WTC11 (cell line): ENCODE data around the gene AGAP3. TPM values are rescaled to one million over a fixed set of nuclear protein-coding genes. Genes with fewer than 3 reads are reported as not detected.

Experiments used
- ATAC-seq: fragments of 200-7000 bp; cut with Tn5 transposase; 2 replicates; pipeline ENCODE4 v1.10.0; 2021; ENCODE audit warnings: mild to moderate bottlenecking, moderate library complexity
- CTCF ChIA-PET: fragments of 300-600 bp; sonication (Branson Sonifier 250); formaldehyde crosslinking; loops from one replicate; lab custom pipeline; 2021; ENCODE audit warnings: antibody characterized with exemption; lab: Charles Lee
- POLR2A ChIA-PET: fragments of 350-600 bp; sonication (Branson Sonifier 250); formaldehyde crosslinking; loops from one replicate; lab custom pipeline; 2021; ENCODE audit warnings: antibody characterized with exemption; lab: Charles Lee
- DNase-seq: peaks from one replicate; pipeline ENCODE4 v3.0.0; 2021; ENCODE audit warnings: low spot score
- H3K27ac Mint-ChIP-seq: 2 replicates; pipeline ENCODE4 v1.8.0; 2021; ENCODE audit warnings: mixed read lengths
- H3K27me3 Mint-ChIP-seq: 2 replicates; pipeline ENCODE4 v1.8.0; 2021; ENCODE audit warnings: low read depth, mild to moderate bottlenecking, moderate library complexity, mixed read lengths
- H3K36me3 Mint-ChIP-seq: 2 replicates; pipeline ENCODE4 v1.8.0; 2021; ENCODE audit warnings: mixed read lengths
- H3K4me1 Mint-ChIP-seq: 2 replicates; pipeline ENCODE4 v1.8.0; 2022; ENCODE audit warnings: mixed read lengths
- H3K4me3 Mint-ChIP-seq: 2 replicates; pipeline ENCODE4 v1.8.0; 2021; ENCODE audit warnings: mild to moderate bottlenecking, moderate library complexity, mixed read lengths
- H3K9me3 Mint-ChIP-seq: 2 replicates; pipeline ENCODE4 v1.8.0; 2021; ENCODE audit warnings: mixed read lengths
- ATF1 ChIP-seq: sonication (generic); formaldehyde crosslinking; IDR thresholded peaks from 2 replicates; pipeline ENCODE4 v1.8.1; 2023; ENCODE audit warnings: mild to moderate bottlenecking, moderate library complexity, missing genetic modification reagents
- CREM ChIP-seq: sonication (generic); formaldehyde crosslinking; IDR thresholded peaks from 2 replicates; pipeline ENCODE4 v1.8.1; 2022; ENCODE audit warnings: mild to moderate bottlenecking, missing genetic modification reagents, moderate library complexity
- ELF4 ChIP-seq: sonication (generic); formaldehyde crosslinking; IDR thresholded peaks from 2 replicates; pipeline ENCODE4 v1.8.1; 2022; ENCODE audit warnings: low read depth, mild to moderate bottlenecking, moderate library complexity, missing genetic modification reagents
- EMX1 ChIP-seq: fragments of 250-450 bp; sonication (Bioruptor Pico); IDR thresholded peaks from 2 replicates; pipeline ENCODE4 v1.8.0; 2021; ENCODE audit warnings: mild to moderate bottlenecking
- ESRRA ChIP-seq: sonication (generic); formaldehyde crosslinking; IDR thresholded peaks from 2 replicates; pipeline ENCODE4 v1.8.1; 2022; ENCODE audit warnings: mild to moderate bottlenecking, missing genetic modification reagents, borderline replicate concordance
- FOXP1 ChIP-seq: sonication (generic); formaldehyde crosslinking; IDR thresholded peaks from 2 replicates; pipeline ENCODE4 v1.8.0; 2022; ENCODE audit warnings: missing genetic modification reagents, mild to moderate bottlenecking, moderate library complexity, borderline replicate concordance
- GTF2I ChIP-seq: fragments of 250-450 bp; sonication (Bioruptor Pico); conservative IDR thresholded peaks from 2 replicates; pipeline ENCODE4 v1.4.0; 2021; ENCODE audit warnings: mild to moderate bottlenecking
- KAT7 ChIP-seq: sonication (generic); formaldehyde crosslinking; IDR thresholded peaks from 2 replicates; pipeline ENCODE4 v1.8.1; 2023; ENCODE audit warnings: missing genetic modification reagents, mild to moderate bottlenecking, borderline replicate concordance
- NFATC4 ChIP-seq: fragments of 250-450 bp; sonication (Bioruptor Pico); IDR thresholded peaks from 2 replicates; pipeline ENCODE4 v1.9.0; 2021; ENCODE audit warnings: mild to moderate bottlenecking
- NFYB ChIP-seq: sonication (generic); formaldehyde crosslinking; conservative IDR thresholded peaks from 2 replicates; pipeline ENCODE4 v1.8.0; 2022; ENCODE audit warnings: low read depth, missing genetic modification reagents
- TEAD1 ChIP-seq: sonication (generic); formaldehyde crosslinking; IDR thresholded peaks from 2 replicates; pipeline ENCODE4 v1.8.0; 2022; ENCODE audit warnings: mild to moderate bottlenecking, missing genetic modification reagents
- TEAD4 ChIP-seq: sonication (generic); formaldehyde crosslinking; IDR thresholded peaks from 2 replicates; pipeline ENCODE4 v1.8.0; 2022; ENCODE audit warnings: mild to moderate bottlenecking, missing genetic modification reagents
- ZNF219 ChIP-seq: sonication (generic); formaldehyde crosslinking; IDR thresholded peaks from 2 replicates; pipeline ENCODE4 v1.8.0; 2023; ENCODE audit warnings: missing genetic modification reagents, mild to moderate bottlenecking, borderline replicate concordance
- ZNF416 ChIP-seq: fragments of 250-450 bp; sonication (Bioruptor Pico); IDR thresholded peaks from 2 replicates; pipeline ENCODE4 v1.9.0; 2021; ENCODE audit warnings: mild to moderate bottlenecking, inconsistent platforms
- ZNF423 ChIP-seq: fragments of 250-450 bp; sonication (Bioruptor Pico); IDR thresholded peaks from 2 replicates; pipeline ENCODE4 v2.1.2; 2022; ENCODE audit warnings: mild to moderate bottlenecking, moderate library complexity
- total RNA-seq: library from RNA; stranded (reverse); gene quantifications from 3 replicates; pipeline ENCODE4 v1.2.3, GENCODE V29; 2021
- TF ChIP-seq, protein P1 (sequence below): sonication (generic); formaldehyde crosslinking; IDR thresholded peaks from 2 replicates; pipeline ENCODE4 v1.8.1; 2023; ENCODE audit warnings: mild to moderate bottlenecking, missing genetic modification reagents
- TF ChIP-seq, protein P2 (sequence below): sonication (generic); formaldehyde crosslinking; IDR thresholded peaks from 2 replicates; pipeline ENCODE4 v1.8.0; 2022; ENCODE audit warnings: mild to moderate bottlenecking, missing genetic modification reagents
- TF ChIP-seq, protein P3 (sequence below): fragments of 200-600 bp; IDR thresholded peaks from 2 replicates; pipeline ENCODE4 v1.8.0; 2022; ENCODE audit warnings: antibody characterized with exemption
- TF ChIP-seq, protein P4 (sequence below): sonication (generic); formaldehyde crosslinking; IDR thresholded peaks from 2 replicates; pipeline ENCODE4 v1.8.1; 2023; ENCODE audit warnings: mild to moderate bottlenecking, missing genetic modification reagents, borderline replicate concordance
- TF ChIP-seq, protein P5 (sequence below): sonication (generic); formaldehyde crosslinking; IDR thresholded peaks from 2 replicates; pipeline ENCODE4 v1.8.0; 2022; ENCODE audit warnings: mild to moderate bottlenecking, missing genetic modification reagents
- TF ChIP-seq, protein P6 (sequence below): fragments of 250-450 bp; sonication (Bioruptor Pico); IDR thresholded peaks from 2 replicates; pipeline ENCODE4 v1.9.0; 2021; ENCODE audit warnings: mild to moderate bottlenecking

Gene AGAP3
- total RNA-seq, 1 experiment from 2014 or later, result 163 TPM

DNA sequence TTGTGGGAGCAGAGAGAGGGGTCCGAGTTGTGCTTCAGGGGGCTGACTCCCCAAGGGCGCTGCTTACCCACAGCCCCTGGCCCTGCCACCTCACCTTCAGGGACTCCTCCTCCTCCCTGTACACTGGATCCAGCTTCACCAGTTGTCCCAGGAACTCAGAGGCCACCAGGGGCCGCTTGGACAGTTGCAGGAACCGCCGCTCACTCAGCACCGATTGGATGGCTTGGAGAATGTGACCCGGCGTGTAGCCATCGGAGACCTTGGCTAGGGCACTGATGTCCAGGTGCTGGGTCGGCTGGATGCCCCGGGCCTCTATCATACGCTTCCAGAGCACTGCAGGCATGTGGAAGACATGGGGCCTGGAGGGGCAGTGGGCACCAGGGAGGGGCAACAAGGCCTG is 105.3 kb downstream of the AGAP3 start:
- CTCF ChIA-PET, result interaction anchor here (1.3 to 2.9 kb wide), 3 partner anchors 20 to 68 kb away, joined by 4 to 11 read pairs (median 4); no protein-coding TSS in a partner anchor
- peaks cover 4% of the 10 kb centered on the region for H3K27me3 Mint-ChIP-seq
- ATAC-seq (no peak; the same call in 1 of the 2 replicates), DNase-seq (no peak)
- POLR2A ChIA-PET, result no interaction called here
- no peak overlapping the region for H3K27ac Mint-ChIP-seq
- peaks cover 5% of the 10 kb centered on the region; the same call in 1 of the 2 replicates for H3K4me1 Mint-ChIP-seq
- H3K9me3 Mint-ChIP-seq, result no peaks in the 10 kb centered on the region
- no peak overlapping the region for H3K4me3 Mint-ChIP-seq
- H3K36me3 Mint-ChIP-seq, result no peaks in the 10 kb centered on the region
- TF ChIP-seq ELF4 (CRISPR knock-in tag), result no peak
- TF ChIP-seq TEAD1 (CRISPR knock-in tag), result no peak
- no peak for TF ChIP-seq NFATC4 (CRISPR knock-in tag)
- TF ChIP-seq, protein P1, sequence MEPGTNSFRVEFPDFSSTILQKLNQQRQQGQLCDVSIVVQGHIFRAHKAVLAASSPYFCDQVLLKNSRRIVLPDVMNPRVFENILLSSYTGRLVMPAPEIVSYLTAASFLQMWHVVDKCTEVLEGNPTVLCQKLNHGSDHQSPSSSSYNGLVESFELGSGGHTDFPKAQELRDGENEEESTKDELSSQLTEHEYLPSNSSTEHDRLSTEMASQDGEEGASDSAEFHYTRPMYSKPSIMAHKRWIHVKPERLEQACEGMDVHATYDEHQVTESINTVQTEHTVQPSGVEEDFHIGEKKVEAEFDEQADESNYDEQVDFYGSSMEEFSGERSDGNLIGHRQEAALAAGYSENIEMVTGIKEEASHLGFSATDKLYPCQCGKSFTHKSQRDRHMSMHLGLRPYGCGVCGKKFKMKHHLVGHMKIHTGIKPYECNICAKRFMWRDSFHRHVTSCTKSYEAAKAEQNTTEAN (CRISPR knock-in tag), result no peak
- TF ChIP-seq TEAD4 (CRISPR knock-in tag), result no peak
- TF ChIP-seq, protein P2, sequence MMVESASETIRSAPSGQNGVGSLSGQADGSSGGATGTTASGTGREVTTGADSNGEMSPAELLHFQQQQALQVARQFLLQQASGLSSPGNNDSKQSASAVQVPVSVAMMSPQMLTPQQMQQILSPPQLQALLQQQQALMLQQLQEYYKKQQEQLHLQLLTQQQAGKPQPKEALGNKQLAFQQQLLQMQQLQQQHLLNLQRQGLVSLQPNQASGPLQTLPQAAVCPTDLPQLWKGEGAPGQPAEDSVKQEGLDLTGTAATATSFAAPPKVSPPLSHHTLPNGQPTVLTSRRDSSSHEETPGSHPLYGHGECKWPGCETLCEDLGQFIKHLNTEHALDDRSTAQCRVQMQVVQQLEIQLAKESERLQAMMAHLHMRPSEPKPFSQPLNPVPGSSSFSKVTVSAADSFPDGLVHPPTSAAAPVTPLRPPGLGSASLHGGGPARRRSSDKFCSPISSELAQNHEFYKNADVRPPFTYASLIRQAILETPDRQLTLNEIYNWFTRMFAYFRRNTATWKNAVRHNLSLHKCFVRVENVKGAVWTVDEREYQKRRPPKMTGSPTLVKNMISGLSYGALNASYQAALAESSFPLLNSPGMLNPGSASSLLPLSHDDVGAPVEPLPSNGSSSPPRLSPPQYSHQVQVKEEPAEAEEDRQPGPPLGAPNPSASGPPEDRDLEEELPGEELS, result no peak
- TF ChIP-seq ZNF423 (CRISPR knock-in tag), result no peak
- no peak for TF ChIP-seq KAT7 (CRISPR knock-in tag)
- TF ChIP-seq, protein P3, sequence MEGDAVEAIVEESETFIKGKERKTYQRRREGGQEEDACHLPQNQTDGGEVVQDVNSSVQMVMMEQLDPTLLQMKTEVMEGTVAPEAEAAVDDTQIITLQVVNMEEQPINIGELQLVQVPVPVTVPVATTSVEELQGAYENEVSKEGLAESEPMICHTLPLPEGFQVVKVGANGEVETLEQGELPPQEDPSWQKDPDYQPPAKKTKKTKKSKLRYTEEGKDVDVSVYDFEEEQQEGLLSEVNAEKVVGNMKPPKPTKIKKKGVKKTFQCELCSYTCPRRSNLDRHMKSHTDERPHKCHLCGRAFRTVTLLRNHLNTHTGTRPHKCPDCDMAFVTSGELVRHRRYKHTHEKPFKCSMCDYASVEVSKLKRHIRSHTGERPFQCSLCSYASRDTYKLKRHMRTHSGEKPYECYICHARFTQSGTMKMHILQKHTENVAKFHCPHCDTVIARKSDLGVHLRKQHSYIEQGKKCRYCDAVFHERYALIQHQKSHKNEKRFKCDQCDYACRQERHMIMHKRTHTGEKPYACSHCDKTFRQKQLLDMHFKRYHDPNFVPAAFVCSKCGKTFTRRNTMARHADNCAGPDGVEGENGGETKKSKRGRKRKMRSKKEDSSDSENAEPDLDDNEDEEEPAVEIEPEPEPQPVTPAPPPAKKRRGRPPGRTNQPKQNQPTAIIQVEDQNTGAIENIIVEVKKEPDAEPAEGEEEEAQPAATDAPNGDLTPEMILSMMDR, result no peak
- TF ChIP-seq GTF2I (CRISPR knock-in tag), result no peak
- TF ChIP-seq CREM, result no peak

DNA sequence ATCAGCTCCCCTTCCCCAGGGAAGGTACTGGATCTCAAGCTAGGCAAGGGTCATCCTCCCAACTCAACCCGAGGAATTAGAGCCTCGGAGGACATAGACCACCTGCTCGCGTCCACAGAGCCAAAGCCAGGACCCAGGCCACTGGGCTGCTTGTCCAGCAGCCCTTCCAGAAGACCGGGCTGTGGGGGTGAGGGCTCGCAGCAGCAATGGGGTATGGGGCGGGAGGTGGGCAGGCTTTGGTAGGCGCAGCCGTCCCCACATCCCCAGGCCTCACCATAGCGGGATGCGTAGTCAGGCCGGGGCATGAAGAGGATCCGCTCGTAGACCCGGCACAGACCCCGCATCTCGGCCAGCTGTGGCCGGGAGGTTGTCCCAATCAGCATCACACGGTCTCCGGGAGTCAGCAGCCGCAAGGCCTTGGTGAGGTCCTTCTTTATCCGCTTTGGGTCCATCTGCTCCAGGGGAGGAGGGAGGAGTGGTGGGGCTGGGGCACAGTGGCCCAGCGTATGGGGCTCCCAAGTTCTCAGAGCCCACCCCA is 105.8 kb downstream of the AGAP3 start:
- ChIA-PET CTCF (interaction anchor here (1.3 to 2.9 kb wide), 3 partner anchors 19 to 68 kb away, joined by 4 to 11 read pairs (median 4); no protein-coding TSS in a partner anchor), POLR2A (no interaction called here)
- Mint-ChIP-seq H3K9me3 (no peaks in the 10 kb centered on the region), H3K4me3 (no peak overlapping the region), H3K4me1 (peaks cover 5% of the 10 kb centered on the region; the same call in 1 of the 2 replicates), H3K36me3 (no peaks in the 10 kb centered on the region), H3K27me3 (peaks cover 4% of the 10 kb centered on the region), H3K27ac (no peak overlapping the region)
- no peak for DNase-seq
- no peak for ATAC-seq
- TF ChIP-seq ESRRA (CRISPR knock-in tag) (no peak), ZNF416 (CRISPR knock-in tag) (no peak), FOXP1 (no peak), KAT7 (CRISPR knock-in tag) (no peak), NFATC4 (CRISPR knock-in tag) (no peak), EMX1 (CRISPR knock-in tag) (no peak), ZNF219 (CRISPR knock-in tag) (no peak), NFYB (CRISPR knock-in tag) (no peak), ATF1 (CRISPR knock-in tag) (no peak)
- TF ChIP-seq, protein P3, result no peak
- TF ChIP-seq, protein P4, sequence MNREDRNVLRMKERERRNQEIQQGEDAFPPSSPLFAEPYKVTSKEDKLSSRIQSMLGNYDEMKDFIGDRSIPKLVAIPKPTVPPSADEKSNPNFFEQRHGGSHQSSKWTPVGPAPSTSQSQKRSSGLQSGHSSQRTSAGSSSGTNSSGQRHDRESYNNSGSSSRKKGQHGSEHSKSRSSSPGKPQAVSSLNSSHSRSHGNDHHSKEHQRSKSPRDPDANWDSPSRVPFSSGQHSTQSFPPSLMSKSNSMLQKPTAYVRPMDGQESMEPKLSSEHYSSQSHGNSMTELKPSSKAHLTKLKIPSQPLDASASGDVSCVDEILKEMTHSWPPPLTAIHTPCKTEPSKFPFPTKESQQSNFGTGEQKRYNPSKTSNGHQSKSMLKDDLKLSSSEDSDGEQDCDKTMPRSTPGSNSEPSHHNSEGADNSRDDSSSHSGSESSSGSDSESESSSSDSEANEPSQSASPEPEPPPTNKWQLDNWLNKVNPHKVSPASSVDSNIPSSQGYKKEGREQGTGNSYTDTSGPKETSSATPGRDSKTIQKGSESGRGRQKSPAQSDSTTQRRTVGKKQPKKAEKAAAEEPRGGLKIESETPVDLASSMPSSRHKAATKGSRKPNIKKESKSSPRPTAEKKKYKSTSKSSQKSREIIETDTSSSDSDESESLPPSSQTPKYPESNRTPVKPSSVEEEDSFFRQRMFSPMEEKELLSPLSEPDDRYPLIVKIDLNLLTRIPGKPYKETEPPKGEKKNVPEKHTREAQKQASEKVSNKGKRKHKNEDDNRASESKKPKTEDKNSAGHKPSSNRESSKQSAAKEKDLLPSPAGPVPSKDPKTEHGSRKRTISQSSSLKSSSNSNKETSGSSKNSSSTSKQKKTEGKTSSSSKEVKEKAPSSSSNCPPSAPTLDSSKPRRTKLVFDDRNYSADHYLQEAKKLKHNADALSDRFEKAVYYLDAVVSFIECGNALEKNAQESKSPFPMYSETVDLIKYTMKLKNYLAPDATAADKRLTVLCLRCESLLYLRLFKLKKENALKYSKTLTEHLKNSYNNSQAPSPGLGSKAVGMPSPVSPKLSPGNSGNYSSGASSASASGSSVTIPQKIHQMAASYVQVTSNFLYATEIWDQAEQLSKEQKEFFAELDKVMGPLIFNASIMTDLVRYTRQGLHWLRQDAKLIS (CRISPR knock-in tag), result no peak
- TF ChIP-seq, protein P5, sequence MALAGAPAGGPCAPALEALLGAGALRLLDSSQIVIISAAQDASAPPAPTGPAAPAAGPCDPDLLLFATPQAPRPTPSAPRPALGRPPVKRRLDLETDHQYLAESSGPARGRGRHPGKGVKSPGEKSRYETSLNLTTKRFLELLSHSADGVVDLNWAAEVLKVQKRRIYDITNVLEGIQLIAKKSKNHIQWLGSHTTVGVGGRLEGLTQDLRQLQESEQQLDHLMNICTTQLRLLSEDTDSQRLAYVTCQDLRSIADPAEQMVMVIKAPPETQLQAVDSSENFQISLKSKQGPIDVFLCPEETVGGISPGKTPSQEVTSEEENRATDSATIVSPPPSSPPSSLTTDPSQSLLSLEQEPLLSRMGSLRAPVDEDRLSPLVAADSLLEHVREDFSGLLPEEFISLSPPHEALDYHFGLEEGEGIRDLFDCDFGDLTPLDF (CRISPR knock-in tag), result no peak
- TF ChIP-seq, protein P6, sequence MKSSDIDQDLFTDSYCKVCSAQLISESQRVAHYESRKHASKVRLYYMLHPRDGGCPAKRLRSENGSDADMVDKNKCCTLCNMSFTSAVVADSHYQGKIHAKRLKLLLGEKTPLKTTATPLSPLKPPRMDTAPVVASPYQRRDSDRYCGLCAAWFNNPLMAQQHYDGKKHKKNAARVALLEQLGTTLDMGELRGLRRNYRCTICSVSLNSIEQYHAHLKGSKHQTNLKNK (CRISPR knock-in tag), result no peak
